NCI-H524 treated with DMSO at 0.1 percent for 48 hours (cell line): ENCODE data around the gene PBX1.

ENCODE experiments used
- DNase-seq: peaks from one replicate; lab custom pipeline; 2025; lab: John Stamatoyannopoulos, UW

The PBX1 gene

GRCh38 chr1:164824542-164824941, 265.6 kb downstream of the PBX1 start:
- DNase-seq = no peak

DNA sequence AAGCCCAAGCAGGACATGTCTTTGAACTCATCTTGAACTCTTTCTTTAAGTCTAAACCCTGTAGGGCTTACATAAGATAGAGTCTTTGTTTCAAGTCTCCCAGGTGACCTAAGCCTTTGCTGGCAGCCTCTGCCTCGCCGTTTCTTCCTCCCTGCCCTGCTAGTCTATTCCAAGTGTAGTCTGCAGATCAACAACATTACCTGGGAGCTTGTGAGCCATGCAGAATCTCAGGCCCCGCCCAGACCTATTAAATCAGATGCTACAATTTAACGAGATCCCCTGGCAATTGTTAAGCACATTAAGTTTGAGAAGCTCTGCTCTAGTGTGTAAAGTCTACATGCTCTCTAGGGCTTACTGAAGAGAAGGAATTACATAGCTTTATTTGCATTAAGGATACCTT, 271.6 kb downstream of the PBX1 start:
- no peak for DNase-seq

GRCh38 chr1:164834641-164835040, 275.7 kb downstream of the PBX1 start:
- no peak for DNase-seq

DNA sequence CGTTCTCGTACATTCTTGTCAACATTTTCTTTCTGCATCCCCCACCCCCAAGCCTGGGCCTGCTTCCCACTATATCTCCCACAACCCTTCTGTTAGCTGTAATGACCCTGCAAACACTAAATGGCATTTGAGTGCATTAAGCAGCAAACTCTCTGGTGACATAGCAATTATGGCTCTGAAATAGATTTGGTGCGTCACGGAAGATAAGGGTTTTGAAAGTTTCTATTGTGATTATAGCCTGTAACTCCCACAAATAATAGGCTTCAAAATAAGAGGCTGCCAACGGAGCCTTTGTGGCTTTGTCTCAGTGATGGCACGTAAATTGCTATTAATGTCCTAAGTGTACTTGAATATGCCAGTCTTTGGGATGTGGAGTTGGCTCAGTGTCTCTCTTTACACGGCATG, 277.6 kb downstream of the PBX1 start:
- DNase-seq = no peak

GRCh38 chr1:164838786-164839185, 279.8 kb downstream of the PBX1 start:
- no peak for DNase-seq

DNA sequence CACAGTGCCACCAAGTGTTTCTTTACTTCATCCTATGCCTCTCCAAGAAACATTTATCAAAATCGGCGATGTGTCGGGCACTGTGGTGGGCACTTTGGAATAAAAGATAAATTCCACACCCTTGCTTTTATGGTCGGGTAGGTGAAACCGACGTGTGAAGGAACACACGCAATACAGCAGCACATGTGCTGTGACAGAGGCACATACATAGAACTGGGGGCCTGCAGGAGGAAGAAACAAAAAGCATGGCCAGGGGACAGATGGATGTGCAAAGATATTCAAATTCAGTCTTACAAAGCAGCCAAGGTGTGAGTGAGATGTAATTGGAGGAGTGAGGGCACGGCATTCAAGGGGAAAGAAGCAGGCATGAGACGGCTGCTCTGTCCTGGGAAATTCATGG, 282.0 kb downstream of the PBX1 start:
- no peak for DNase-seq

DNA sequence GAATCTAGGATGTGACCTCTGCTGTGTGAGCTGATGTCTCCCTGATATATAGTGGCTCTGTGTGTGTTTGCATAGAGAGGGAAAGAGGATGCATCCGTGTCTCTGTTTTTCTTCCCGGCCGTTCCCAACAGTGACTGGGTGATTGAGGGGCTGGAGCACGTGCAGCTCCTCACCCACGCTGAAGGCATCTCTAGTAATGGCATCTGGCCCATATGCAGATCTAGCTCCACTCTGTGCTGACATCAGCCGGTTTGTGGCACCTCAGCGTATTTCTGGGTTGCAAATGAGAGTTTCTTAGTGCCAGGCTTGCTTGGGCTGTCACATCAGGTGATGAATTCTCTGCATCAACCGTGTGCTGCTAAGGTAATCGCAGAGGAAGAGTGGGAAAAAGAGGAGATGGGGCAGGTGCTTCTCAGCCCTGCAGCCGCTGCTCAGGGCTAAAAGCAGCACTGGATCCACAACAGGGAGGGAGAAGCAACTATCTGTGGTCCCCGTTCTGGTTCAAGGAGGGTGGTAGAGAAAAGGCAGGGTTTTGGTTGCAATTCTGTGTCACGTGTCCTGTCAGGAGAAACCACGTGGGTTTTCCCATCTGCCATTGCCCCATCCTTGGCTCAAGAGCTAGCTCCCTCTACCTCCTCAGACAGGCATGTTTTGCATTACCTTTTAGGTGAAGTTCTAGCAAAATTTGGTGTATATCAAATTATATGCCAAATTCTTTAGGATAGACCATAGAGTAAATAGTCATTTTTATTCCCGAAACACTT, 282.9 kb downstream of the PBX1 start:
- no peak for DNase-seq

- DNase-seq = no peak
These were observed 283.9 kb downstream of the PBX1 start for GRCh38 chr1:164842870-164843269.

GRCh38 chr1:164843743-164844500, 284.9 kb downstream of the PBX1 start:
- DNase-seq = no peak

DNA sequence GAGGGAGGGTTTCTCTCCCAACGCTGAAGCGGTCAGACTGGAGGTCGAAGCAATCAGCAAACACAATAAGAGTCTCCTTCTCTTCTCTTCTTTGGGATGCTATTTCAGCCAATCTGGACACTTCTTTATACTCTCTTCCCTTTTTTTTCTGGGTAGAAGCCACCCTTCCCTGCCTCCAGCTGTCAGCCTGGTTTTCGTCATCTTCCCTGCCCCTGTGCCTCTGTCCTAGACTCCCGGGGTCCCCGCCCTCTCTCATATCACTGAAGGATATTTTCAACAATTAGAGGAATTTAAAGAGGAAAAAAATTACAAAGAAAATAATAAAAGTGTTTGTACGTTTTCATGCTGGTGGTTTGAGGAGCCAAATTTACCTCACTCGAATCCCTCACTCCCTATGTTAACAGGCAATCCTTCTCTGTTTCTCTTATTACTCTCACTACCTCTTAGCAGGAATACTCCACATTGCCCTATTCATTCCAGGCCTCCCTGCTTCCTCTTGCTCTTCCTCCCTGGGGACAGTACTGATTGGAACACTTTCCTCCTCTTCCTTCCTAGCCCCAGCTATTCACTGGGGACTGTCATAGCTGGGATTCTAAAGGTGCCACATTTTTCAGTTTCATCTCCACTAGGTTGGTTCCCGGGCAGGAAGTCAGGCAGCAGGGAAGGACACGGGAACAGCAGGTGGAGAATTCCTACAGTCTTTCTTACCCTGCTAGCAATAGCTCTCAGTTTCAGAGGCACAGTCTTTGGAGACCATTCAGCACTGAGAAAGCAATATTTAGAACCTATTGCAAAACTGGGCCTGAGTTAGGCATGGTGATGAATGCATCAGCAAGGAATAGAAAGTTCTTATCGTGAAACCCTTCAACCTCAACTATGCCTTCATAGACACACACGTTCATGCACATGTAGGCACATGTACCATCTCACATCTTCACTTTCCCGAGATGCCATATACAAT, 288.0 kb downstream of the PBX1 start:
- no peak for DNase-seq

DNA sequence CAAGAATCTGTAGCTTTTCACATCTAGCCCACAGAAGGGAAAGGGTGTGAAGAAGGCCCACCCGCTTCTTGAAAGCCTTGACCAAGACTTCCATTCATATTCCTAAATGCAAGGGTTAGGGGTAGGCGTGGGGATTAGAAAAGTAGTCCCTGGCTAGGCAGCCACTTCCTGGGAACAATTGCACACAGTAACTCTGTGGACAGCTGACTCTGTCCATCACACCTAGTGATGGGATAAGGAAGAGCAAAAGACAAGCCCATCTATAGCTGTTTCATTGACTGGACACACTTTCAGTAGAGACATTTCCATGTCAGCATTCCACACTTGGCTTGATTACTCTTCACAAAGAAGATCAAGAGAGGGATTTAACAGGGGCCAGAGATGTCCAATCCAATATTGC, 294.2 kb downstream of the PBX1 start:
- no peak for DNase-seq

DNA sequence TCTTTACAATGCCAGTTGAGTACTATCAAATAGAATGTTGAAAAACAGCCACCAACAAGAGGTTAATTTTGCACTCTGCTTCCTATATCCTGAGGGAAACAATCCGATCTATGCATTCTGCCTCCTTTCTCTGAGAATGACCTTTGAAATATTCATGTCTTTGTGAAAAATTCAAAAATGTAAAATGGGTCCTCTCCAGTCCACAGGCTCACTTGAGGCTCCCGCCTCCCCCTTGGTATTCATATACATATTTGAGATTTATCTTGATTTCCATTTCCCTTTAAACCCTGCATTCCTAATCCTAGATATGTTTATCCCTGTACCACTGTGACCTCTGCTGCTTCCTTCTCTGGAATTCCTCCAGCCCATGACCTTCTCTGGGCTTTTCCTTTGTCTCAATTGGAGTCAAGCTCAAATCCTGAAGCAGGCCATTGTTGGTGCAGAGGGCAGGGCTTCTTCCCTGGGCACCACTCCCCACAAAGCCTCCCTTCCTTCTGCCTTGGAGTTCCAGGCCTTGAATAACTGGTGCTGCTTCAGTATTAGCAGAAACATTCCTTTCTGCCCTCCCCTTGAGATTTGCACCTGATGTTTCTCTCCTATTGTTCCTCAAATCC, 296.8 kb downstream of the PBX1 start:
- DNase-seq = no peak

- no peak for DNase-seq
These were observed 297.4 kb downstream of the PBX1 start for GRCh38 chr1:164856381-164856780.

GRCh38 chr1:164857439-164857838, 298.5 kb downstream of the PBX1 start:
- DNase-seq = no peak

GRCh38 chr1:164858096-164858632, 299.2 kb downstream of the PBX1 start:
- DNase-seq = no peak

GRCh38 chr1:164861632-164862031, 302.6 kb downstream of the PBX1 start:
- DNase-seq = no peak

DNA sequence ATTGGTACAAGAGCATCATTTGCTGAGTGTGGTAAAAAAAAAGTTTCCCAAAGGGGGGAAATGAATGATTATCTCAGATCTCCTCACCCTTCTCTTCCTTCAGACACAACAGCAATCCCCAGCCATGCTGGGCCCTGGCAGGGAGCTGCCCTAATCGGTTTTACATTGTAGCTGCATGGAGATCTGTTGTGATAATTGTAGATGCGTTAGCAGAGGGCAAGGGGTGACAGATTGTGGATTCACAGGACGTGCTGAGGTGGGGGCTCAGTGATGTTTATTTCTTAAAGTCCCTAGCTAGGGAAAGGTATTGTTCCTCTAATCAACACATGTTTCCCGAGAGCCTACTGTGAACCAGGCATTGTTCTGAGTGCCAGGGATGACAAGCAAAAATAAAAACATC, 304.1 kb downstream of the PBX1 start:
- no peak for DNase-seq

DNA sequence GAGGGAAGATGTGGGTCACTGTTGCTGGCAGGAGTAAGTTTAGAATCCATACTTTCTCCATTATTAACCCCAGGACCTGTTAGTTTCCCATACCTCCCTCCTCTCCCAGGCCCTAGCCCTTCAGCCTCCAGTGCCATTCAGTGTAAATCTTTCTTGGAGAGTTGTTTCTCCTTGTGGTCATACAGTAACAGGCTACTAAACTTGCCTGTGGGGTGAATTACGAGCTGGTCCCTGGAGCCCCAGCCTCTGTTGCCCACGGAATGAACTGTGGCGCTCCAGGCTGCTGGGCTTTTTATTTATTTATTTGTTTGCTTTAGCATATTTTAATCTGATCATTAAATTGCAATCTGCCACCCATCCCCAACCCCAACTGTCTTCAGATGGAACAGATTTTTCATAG, 305.2 kb downstream of the PBX1 start:
- DNase-seq = no peak

GRCh38 chr1:164865385-164865784, 306.4 kb downstream of the PBX1 start:
- DNase-seq = no peak

DNA sequence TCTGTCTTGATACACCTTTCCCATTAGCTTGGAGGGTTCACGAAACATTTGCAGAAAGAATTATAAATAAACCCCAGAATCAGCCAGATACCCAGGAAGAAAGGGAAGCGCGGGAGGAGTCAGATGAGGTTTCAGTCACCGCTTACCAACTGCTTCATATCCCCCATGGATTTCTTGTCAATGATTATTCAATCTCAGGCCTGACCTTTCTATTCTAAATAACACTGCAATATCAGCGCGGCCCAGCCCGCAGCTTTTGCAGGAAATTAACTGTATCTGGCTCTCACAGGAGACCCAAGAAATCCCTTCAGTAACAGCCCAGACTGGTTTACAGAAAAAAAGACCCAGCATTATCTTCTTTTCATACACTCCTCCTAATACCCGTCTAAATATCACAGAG, 308.6 kb downstream of the PBX1 start:
- DNase-seq = no peak

DNA sequence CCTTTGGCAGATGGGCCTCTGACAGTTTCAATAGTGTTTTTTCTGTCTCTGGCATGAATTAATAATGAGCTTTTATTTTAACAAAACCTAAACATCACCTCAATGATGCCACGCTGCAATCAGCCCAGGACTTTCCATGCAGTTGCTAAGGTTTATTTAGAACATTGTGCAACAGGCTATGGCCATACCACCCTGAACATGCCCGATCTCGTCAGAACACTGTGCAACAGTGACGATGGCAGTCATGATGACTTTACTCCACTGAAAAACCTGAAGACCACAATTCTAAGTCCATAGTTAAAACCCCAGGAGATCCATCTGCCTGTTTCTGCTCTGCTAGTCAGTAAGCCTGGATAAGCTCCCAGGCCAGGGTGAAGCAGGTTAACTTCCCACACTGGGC, 310.0 kb downstream of the PBX1 start:
- DNase-seq = no peak

GRCh38 chr1:164875518-164875917, 316.5 kb downstream of the PBX1 start:
- DNase-seq = no peak
